NCI-H2081 (cell line): ENCODE measurements around the gene MPO.

Source experiments
- DNase-seq, 2 experiments: peaks; one replicate each; lab custom pipeline; 2025; lab: John Stamatoyannopoulos, UW

Gene MPO

DNA sequence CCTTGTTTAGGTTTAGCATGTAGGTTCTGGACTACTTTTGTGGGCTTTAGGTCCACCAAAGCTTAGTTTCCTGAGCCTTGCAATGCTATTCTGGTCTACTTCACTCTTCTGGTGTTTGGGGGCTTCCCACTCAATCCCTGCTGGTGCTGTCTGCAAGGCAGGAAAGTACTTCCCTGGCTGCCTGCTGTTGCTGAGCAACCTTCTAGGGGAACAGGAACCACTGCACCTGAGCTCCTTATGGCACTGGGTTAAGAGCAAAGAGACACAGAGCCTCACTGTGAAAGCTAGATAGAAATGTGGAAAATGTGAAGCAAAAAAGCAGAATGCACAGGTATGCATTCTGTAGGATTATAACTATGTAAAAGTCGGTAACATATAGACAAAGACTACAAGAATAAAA lies 17.0 kb downstream of the MPO start:
- no peak for DNase-seq

DNA sequence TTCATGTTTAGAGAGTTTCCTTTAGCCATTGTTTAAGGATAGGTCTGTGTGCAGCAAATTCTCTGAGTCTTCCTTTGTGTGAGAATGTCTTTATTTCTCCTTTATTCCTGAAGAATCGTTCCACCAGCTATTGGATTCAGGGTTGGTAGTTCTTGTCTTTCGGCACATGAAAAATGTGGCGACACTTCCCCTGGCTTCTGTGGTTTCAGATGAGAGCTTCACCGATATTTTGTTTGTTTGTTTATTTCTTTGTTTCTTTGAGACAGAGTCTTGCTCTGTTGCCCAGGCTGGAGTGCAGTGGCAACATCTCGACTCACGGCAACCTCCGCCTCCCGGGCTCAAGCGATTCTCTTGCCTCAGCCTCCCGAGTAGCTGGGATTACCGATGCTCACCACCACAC lies 18.6 kb downstream of the MPO start:
- DNase-seq = no peak

DNA sequence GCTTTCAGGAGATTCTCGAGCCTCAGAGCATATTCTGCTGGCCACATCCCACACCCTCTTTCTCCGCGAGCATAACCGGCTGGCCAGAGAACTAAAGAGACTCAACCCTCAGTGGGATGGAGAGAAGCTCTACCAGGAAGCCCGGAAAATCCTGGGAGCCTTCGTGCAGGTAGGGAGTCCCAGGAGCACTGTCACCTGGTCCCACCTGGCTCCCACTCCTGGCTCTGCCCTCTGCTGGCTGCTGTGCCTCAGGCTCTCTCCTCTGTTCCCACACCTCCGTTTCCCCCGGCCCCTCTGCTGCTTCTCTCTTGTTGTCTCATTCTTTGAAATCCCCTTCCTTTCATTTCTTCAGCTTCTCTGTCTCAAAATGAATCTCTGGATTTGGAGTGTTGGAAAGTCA lies 25.9 kb downstream of the MPO start:
- DNase-seq = no peak

DNA sequence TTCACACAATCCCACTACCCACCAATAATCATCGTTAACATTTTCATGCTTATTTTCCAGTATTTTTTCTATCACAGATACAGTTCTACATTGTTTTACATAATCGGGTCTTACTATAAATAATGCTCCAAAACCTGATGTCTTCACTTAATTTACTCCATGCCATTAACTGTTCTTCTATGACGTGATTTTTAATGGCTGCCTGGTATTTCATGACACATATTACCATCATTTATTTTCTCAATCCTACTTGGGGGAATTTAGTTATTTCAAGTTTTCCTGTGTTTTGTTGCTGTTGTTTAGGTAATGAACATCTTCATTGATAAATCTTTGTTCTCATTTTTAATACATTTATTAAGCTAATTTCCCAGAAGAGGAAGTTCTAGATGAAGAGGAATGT lies 27.7 kb downstream of the MPO start:
- DNase-seq = no peak

DNA sequence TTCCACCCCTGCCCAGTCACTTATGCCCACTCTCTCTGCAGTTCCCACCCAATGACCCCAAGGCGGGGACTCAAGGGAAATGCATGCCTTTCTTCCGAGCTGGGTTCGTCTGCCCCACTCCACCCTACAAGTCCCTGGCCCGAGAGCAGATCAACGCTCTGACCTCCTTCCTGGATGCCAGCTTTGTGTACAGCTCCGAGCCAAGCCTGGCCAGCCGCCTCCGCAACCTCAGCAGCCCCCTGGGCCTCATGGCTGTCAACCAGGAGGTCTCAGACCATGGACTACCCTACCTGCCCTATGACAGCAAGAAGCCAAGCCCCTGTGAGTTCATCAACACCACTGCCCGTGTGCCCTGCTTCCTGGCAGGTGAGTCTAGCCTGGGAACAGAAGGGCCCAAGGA lies 28.6 kb downstream of the MPO start:
- DNase-seq = no peak

DNA sequence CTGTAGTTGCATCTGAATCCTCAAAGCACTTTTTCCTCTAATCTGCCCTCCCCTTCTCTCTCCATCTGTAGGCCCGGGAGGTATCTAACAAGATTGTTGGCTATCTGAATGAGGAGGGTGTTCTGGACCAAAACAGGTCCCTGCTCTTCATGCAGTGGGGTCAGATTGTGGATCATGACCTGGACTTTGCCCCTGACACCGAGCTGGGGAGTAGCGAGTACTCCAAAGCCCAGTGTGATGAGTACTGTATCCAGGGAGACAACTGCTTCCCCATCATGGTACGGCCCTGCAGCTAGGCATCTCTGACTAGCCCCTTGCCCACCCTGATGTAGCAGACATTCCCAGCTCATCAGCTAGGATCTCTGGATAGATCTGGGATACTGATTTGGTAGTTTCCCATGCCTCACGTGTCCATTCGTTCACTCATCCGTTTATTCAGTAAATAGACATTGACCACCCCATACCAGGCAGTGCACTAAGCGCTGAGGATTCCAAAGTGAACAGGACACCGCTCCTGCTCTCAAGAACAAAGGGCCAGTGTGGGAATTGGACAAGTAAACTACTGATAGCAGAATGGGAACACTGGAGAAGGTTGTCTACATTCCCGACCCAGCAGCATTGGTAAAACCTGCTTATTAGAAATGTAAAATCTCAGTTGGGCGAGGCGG lies 30.3 kb downstream of the MPO start:
- no peak for DNase-seq

DNA sequence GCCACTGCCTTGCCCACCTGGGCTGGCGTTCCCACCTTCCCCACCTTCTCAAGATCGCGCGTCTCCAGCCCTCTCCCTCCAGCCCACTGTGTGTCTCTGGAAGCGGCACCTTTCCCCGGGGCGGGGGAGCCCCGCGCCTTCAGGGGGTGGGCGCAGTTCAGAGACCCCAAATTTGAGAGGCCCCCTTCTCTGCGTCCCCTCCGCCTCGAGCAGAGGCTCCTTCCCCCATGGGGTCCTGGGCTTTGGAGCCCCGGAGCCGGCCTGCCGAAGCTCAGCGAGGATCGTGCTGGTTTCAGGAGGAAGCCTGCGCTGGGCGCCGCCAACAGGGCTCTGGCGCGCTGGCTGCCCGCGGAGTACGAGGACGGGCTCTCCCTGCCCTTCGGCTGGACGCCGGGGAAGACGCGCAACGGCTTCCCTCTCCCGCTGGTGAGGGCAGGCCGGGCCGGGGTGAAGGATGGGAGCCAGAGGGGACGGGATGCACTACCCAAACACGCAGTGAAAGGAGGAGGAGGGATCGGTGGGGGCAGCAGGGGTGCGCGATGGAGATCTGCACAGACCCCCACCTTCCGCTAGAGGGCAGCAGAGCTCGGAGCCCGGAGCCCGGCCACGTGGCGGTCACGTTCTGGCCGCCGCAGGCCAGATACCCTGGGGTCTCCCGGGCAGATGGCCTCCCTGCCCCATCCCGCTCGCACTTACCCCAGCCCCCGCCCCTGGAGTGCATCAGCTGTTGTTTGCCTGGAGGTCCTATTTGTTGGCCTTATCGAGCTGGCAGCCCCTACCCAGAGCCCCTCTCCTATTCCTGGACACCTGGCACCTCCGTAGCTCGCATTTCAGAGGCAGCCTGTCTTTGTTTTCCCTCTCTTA lies 31.2 kb downstream of the MPO start:
- peak; percentile 71 to 72 for DNase-seq

DNA sequence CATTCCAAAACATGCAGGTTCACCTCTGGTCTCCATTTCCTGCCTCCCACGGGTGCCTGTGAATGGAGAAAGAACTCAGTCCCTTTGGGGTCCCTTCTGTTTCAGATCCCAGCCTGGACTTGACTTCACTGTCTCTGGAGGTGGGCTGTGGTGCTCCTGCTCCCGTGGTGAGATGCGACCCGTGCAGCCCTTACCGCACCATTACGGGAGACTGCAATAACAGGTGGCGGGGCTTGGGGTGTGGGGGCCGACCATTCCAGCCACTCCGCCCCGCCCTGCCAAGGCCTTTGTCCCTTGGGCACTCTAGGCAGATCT lies 31.8 kb downstream of the MPO start:
- DNase-seq = no peak

DNA sequence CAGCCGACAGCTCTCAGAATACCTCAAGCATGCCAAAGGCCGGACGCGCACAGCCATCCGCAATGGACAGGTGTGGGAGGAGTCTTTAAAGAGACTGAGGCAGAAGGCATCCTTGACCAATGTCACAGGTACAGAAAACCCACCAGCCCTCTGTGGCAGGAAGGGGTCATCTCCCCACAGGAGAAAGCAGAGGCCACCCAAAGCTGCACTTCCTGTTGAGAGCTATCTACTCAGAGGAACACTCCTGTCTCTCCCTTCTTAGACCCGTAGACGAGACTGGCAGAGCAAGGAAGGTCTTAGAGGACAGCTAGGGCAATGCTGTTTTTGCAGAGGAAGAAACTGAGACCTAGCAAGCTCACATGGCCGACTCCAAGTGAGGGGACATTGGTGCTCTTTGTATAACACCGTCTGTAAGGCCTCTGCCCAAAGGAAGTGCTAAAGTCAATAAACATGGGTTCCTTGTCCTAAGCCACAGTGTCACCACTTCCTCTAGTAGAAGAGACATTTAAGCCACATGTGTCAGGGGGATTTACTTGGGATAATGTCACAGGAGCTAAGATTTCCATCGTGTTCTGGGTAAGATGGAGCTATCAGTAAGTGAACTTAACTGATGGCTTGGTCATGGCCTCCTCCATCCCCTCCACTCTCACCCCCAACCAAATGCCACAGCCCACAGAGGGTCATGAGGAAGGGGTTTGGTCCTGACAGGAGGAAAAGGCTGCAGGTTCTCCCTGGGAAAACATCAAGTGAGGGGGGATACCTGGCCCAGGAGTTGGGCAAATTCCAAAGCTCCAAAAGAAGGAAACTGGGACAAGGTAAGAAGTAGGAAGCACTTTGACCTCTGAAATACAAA lies 33.0 kb downstream of the MPO start:
- no peak for DNase-seq

DNA sequence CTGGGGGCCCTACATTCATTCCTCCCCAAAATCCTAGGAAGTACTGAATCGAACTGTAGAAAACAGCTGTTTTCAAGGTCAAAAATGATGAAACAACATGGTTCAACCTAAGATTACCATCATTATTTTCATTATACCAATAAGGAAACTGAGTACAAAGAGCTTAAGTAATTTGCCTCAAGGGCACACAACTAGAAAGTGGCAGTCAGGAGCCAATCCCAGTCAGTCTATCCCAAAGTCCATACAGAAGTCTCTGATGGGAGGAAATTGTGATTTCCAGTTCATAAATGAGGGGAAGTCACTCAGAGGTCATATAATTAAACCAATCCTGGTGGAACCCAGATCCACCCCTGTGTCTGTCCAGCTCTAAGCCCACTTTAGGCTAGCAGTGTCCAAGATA lies 34.0 kb downstream of the MPO start:
- DNase-seq = no peak

DNA sequence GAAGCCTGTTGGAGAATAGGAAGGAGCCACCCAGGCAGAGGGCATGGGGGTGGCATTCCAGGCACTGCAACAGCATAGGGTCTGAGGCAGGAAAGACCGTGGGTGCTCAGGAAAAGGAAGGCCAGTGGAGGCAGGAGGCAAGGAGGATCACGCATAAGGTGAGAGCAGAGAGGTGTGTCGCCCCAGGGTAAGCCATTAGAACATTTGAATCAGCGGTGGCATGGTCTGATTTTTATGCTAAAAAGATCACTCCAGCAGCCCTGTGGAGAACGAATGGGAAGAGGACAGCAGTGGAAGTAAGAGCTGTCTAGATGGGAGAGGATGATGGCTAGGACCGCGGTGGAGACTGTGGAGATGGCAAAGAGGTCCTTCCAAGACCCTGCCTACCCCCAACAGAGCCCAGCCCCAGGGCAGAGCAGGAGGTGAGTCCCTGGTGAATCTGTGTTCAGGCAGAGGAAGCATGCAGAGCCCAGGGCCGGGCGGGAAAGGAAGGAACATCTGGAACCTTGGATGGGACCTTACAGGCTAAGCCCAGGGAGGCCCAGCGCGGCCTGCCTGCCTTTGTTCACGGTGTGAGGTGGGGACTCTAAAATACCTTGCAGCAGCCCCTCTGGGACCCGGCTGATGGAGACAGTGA lies 34.5 kb downstream of the MPO start:
- no peak for DNase-seq

DNA sequence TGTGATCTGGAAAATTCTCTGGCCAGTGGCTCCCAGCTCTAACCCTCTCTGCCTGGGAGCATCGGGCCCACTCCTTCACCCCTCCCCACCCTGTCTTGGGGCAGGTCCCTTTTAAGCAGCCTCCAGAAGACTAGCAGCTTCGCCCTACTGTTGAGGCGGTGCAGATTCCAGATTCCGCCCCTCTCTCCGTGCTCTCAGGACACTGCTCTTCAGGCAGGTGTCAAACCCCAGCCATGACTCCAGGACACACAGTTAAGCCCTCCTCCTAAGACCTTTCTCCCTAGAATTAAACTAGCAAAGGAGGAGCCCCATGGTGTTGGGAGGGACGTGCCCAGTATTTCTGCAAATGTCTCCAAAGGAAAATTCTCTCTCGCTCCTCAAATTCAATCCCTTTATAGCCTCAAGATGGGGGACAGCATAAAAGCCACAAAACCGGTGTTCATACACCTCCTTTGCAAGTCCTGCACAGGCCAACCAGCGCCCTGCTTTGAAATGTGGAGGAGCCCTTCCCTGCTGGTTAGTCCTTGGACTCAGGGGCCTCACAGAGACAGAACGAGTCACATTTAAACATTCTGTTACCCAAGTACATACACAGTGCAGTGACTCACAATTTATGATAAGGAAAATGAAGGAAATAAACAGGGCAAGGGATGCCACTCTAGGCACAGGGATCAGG lies 35.2 kb downstream of the MPO start:
- no peak for DNase-seq

DNA sequence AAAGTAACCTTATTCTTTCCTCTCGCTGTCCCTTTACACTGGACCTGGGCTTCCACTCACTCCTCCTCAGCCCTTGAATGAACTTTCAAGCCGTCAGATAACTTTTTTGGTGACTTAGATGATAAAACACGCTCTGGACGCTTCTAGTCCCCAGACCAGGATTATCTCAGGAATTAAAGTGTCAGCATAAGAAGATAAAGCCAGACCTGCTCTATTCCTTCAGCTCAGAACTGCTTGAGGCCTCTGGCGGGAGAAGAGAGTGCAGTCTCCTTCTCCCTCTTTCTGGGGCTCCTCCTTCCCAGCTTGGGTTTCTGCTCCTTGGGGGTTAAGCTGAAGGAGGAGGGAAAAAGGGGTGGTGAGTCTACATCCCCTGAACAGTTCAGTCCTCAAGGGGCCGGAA lies 35.8 kb downstream of the MPO start:
- no peak for DNase-seq

DNA sequence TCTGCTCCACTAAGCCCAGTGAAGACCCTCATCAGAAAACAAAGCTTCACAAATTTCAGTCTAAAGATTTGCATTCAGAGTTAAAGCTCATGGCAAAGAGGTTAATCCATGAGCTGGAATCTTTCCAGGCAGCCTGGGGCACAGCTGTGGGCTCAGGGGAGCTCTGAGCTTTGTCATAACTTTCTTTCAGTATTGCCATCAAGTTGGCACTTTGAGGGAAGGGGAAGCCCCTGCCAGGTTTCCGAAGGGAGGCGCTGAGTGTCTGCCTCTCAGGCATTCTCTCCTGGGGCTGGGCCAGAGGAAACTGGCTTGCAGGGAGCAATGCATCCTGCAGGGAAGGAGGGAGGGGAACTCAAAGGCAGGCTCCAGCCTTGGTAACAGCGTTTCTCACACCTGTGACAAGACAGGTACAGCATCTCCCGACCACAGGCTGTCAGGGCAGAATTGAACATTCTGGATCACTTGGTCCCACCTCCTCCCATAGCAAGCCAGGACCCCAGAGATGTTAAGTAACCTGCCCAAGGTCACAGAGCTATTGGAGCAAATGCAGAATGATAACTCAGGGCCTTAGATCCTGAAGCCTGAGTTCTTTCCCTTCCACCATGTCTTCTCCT lies 38.5 kb downstream of the MPO start:
- no peak for DNase-seq

DNA sequence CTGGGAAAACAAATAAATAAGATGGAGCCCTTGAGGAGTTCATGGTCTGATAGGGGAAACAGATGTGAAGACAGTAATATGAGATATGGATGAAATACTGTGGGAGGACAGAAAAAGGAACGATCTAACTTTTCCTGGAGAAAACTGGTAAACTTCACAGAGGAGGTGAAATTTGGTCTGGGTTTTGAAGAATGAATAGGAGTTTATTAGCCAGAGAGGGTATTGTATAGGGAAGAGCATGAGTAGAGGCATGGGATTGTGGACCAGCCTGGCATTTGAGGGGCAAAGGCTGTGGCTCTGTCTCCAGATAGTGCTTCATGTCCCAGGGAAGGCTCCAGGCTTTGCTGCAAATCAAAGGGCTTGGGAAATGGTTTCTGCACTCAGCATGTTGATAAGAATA lies 40.7 kb downstream of the MPO start:
- DNase-seq = no peak

DNA sequence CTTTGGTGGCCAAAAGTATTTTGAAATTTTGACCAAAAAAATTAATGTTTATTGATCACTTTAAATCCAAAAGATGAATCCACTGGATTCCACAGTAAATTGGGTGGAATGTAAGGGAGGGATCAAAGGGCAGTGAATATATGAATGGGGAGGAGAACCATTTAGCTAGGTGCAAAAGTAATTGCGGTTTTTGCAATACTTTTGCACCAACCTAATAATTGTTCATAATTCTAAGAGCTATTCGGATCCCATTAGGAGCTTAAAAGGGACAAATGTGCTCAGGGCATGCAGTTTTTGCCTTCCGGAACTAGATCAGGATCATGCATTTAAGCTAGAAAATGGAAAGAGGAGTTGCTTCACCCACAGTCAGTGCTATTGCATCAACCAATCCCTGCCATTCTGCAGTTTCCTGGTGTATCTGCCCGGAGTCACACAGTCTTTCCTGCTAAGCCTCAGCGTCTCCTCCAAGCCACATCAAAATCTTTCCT lies 42.5 kb downstream of the MPO start, which contains the start of gene LPO:
Gene LPO, plus strand, starts transcription at position 438 of the 488 bp plus-strand sequence. CDS start 4,396 bp downstream, outside the sequence.
- no peak for DNase-seq

DNA sequence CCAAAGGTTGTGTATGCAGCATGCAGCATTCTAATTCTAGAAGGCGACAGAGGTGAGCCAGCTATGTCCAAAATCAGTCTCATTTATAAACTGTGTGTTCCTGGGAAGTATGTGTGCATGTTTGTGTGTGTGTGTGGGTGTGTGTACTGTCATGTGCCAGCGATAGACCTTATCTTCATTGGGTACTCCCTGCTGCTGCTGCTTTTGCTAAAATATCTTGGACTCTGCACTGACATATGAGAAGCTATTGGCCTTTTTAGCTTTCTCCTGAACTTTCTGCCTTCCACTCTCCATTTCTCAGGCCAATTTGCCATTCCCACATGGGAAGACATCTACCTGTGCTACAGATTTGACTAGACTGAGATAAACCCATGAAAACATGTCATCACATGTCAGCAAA lies 44.3 kb downstream of the MPO start:
- DNase-seq = no peak

DNA sequence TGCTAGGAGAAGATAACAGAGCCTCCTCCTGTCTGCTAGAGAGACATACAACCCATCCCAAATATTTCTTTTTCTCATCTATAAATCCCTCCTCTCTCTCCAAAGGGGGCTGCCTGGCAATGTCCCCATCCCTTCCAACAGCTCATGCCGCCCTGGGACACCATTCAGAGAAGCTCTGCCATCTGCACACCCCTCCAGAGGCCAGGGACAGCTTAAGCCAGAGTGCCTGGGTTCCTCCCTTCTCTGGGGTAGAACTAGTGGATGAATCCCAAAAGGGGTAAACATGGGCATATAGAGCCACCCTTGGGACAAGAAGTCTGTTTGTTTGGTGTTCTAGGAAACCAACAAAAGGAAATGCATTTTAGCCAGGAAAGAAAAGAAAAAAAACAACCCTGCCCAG lies 44.9 kb downstream of the MPO start:
- DNase-seq = no peak

DNA sequence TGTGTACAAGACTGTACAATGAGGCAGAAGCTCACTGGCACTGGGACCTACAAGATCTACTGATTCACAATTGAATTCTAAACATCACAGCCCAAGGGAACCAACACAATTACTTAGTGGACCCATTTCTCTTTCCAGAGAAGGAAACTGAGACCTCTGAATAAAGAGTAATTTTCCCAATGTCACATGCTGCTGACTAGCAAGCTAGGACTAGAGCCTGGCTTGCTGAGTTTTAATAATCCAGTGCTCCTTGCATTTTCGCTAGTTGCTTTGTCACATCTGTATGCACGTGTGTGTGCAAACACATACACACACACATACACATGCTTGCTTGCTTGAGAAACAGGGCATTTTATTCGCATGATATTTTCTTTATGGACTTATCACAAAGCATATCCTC lies 46.2 kb downstream of the MPO start:
- no peak for DNase-seq

DNA sequence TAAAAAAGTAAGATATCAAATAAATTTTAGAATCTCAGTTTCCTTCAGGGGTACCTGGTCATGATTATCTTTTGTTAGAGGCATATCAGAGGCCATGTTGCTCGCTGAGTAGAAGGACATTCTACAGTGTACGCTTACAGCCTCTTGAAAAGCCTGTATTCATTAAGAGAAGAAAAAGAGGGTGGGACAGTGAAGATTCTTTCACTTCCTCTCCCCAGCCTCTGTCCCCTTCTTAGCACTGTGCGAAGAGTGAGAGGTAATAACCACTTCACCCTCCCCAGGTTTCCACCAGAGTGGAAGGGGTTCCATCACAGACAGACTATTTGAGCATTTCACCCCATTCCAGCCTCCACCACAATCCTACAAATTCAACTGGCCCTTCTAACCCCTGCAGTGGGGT lies 47.2 kb downstream of the MPO start:
- no peak for DNase-seq

DNA sequence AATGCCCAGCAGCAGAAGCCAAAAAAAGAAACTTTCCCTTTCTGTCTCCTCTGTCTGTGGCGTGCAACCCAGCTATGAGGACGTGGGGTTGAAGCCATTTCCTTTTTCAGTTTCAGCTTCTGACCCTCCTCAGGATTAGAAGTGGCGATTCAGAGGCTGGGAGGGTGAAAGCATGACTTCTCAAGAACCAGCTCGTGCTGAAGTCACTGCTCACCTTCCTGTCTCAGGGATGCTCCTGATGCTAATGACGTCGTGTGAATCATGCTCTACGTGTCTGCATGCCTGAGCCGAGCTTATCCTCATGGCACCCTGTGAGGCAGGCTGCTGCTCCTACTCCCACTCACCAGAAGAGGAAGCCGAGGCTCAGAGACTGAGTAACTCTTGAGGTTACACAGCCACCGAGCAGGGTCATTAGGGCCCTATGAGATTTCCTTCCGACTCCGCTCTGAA lies 48.0 kb downstream of the MPO start:
- no peak for DNase-seq
